Stimulated activated effector memory CD8-positive, alpha-beta T cell treated with anti-CD3 and anti-CD28 coated beads, Interleukin-12 subunit alpha, Interleukin-12 subunit beta, amount 100 ng/mL, for 72 hours (primary cell): Measurements from ENCODE around the gene TIMP1.

ENCODE experiments used
- ATAC-seq: fragments of 150-1000 bp; cut with Tn5 transposase; 2 replicates; pipeline ENCODE4 v1.10.0; 2021
- DNase-seq, 2 donors: peaks; one replicate each; pipeline ENCODE4 v3.0.0; 2021 to 2022; ENCODE audit warnings: low spot score in 2 of 2
- H3K27ac Mint-ChIP-seq: one replicate; pipeline ENCODE4 v1.8.0; 2022; ENCODE audit warnings: mild to moderate bottlenecking, mixed read lengths
- H3K36me3 Mint-ChIP-seq: one replicate; pipeline ENCODE4 v1.8.0; 2022; ENCODE audit warnings: mild to moderate bottlenecking, mixed read lengths
- H3K4me1 Mint-ChIP-seq: one replicate; pipeline ENCODE4 v1.8.0; 2022; ENCODE audit warnings: mixed read lengths
- H3K4me3 Mint-ChIP-seq: one replicate; pipeline ENCODE4 v1.8.0; 2022; ENCODE audit warnings: mild to moderate bottlenecking, mixed read lengths
- H3K9me3 Mint-ChIP-seq: one replicate; pipeline ENCODE4 v1.8.0; 2022; ENCODE audit warnings: mixed read lengths

Gene TIMP1

GRCh38 chrX:47568656-47569295 lies 13.5 kb upstream of the TIMP1 start:
- Mint-ChIP-seq H3K4me3 (no peak overlapping the region), H3K27ac (peak overlapping the region; percentile 80), H3K4me1 (peaks cover 46% of the 10 kb centered on the region), H3K36me3 (peaks cover 94% of the 10 kb centered on the region), H3K9me3 (no peaks in the 10 kb centered on the region)
- no peak for DNase-seq
- no peak for ATAC-seq

GRCh38 chrX:47570794-47571193 lies 11.4 kb upstream of the TIMP1 start:
- peaks cover 79% of the 10 kb centered on the region for H3K36me3 Mint-ChIP-seq
- no peak overlapping the region for H3K27ac Mint-ChIP-seq
- H3K4me1 Mint-ChIP-seq, result peaks cover 38% of the 10 kb centered on the region
- no peak overlapping the region for H3K4me3 Mint-ChIP-seq
- no peaks in the 10 kb centered on the region for H3K9me3 Mint-ChIP-seq
- no peak for ATAC-seq
- no peak for DNase-seq

GRCh38 chrX:47571215-47571614 lies 11.0 kb upstream of the TIMP1 start:
- ATAC-seq, result no peak
- H3K36me3 Mint-ChIP-seq, result peaks cover 76% of the 10 kb centered on the region
- peaks cover 38% of the 10 kb centered on the region for H3K4me1 Mint-ChIP-seq
- no peak overlapping the region for H3K4me3 Mint-ChIP-seq
- no peak for DNase-seq
- peak overlapping the region; percentile 56 for H3K27ac Mint-ChIP-seq
- H3K9me3 Mint-ChIP-seq, result no peaks in the 10 kb centered on the region

GRCh38 chrX:47571896-47572295 lies 10.3 kb upstream of the TIMP1 start:
- no peak for DNase-seq
- H3K4me3 Mint-ChIP-seq, result peak overlapping the region; percentile 62
- peak overlapping the region; percentile 56 for H3K27ac Mint-ChIP-seq
- peaks cover 69% of the 10 kb centered on the region for H3K36me3 Mint-ChIP-seq
- ATAC-seq, result peak; percentile 58
- H3K9me3 Mint-ChIP-seq, result no peaks in the 10 kb centered on the region
- peaks cover 41% of the 10 kb centered on the region for H3K4me1 Mint-ChIP-seq

- Mint-ChIP-seq H3K4me3 (peak overlapping the region; percentile 62), H3K27ac (peak overlapping the region; percentile 86), H3K4me1 (peaks cover 49% of the 10 kb centered on the region), H3K36me3 (peaks cover 59% of the 10 kb centered on the region), H3K9me3 (no peaks in the 10 kb centered on the region)
- ATAC-seq, result no peak
- no peak for DNase-seq
Measured at GRCh38 chrX:47572773-47573340, 9.4 kb upstream of the TIMP1 start.

GRCh38 chrX:47573341-47574075 lies 8.7 kb upstream of the TIMP1 start:
- peak overlapping the region; percentile 86 for H3K27ac Mint-ChIP-seq
- no peak for DNase-seq
- peaks cover 53% of the 10 kb centered on the region for H3K36me3 Mint-ChIP-seq
- no peak for ATAC-seq
- no peaks in the 10 kb centered on the region for H3K9me3 Mint-ChIP-seq
- peak overlapping the region; percentile 62 for H3K4me3 Mint-ChIP-seq
- peaks cover 55% of the 10 kb centered on the region for H3K4me1 Mint-ChIP-seq

GRCh38 chrX:47574076-47574546 lies 8.1 kb upstream of the TIMP1 start:
- DNase-seq (no peak), ATAC-seq (no peak)
- H3K27ac Mint-ChIP-seq, result peak overlapping the region; percentile 86
- H3K9me3 Mint-ChIP-seq, result no peaks in the 10 kb centered on the region
- H3K36me3 Mint-ChIP-seq, result peaks cover 47% of the 10 kb centered on the region
- peak overlapping the region; percentile 62 for H3K4me3 Mint-ChIP-seq
- H3K4me1 Mint-ChIP-seq, result peaks cover 56% of the 10 kb centered on the region

GRCh38 chrX:47574547-47575301 lies 7.5 kb upstream of the TIMP1 start:
- Mint-ChIP-seq H3K27ac (no peak overlapping the region), H3K36me3 (peaks cover 45% of the 10 kb centered on the region), H3K4me3 (peak overlapping the region; percentile 62), H3K4me1 (peaks cover 59% of the 10 kb centered on the region), H3K9me3 (no peaks in the 10 kb centered on the region)
- no peak for ATAC-seq
- no peak for DNase-seq

GRCh38 chrX:47576021-47576898 lies 6.0 kb upstream of the TIMP1 start:
- H3K9me3 Mint-ChIP-seq, result no peaks in the 10 kb centered on the region
- H3K4me3 Mint-ChIP-seq, result no peak overlapping the region
- peaks cover 29% of the 10 kb centered on the region for H3K36me3 Mint-ChIP-seq
- no peak overlapping the region for H3K27ac Mint-ChIP-seq
- DNase-seq (peak in 1 of 2 donors; percentile 18), ATAC-seq (no peak)
- H3K4me1 Mint-ChIP-seq, result peaks cover 54% of the 10 kb centered on the region

- Mint-ChIP-seq H3K9me3 (no peaks in the 10 kb centered on the region), H3K4me3 (no peak overlapping the region), H3K4me1 (peaks cover 55% of the 10 kb centered on the region), H3K27ac (no peak overlapping the region), H3K36me3 (peaks cover 18% of the 10 kb centered on the region)
- ATAC-seq (no peak), DNase-seq (peak in 1 of 2 donors; percentile 38)
Measured at GRCh38 chrX:47577424-47577823, 4.8 kb upstream of the TIMP1 start.

GRCh38 chrX:47577901-47578300 lies 4.3 kb upstream of the TIMP1 start:
- Mint-ChIP-seq H3K9me3 (no peaks in the 10 kb centered on the region), H3K4me1 (peaks cover 55% of the 10 kb centered on the region), H3K36me3 (peaks cover 13% of the 10 kb centered on the region), H3K27ac (no peak overlapping the region), H3K4me3 (no peak overlapping the region)
- DNase-seq (peak in 1 of 2 donors; percentile 34), ATAC-seq (no peak)

- Mint-ChIP-seq H3K27ac (no peak overlapping the region), H3K9me3 (no peaks in the 10 kb centered on the region), H3K36me3 (peaks cover 5% of the 10 kb centered on the region), H3K4me1 (peaks cover 55% of the 10 kb centered on the region), H3K4me3 (no peak overlapping the region)
- DNase-seq (no peak), ATAC-seq (no peak)
Measured at GRCh38 chrX:47578692-47579091, 3.5 kb upstream of the TIMP1 start.

- DNase-seq (peak in 1 of 2 donors; percentile 64), ATAC-seq (peak; percentile 91)
- Mint-ChIP-seq H3K27ac (peak overlapping the region; percentile 54), H3K4me3 (peak overlapping the region; percentile 52), H3K9me3 (no peaks in the 10 kb centered on the region), H3K4me1 (peaks cover 58% of the 10 kb centered on the region), H3K36me3 (peaks cover 4% of the 10 kb centered on the region)
Measured at GRCh38 chrX:47579537-47579936, 2.7 kb upstream of the TIMP1 start.

GRCh38 chrX:47583240-47583861 lies 1.1 kb downstream of the TIMP1 start:
- H3K27ac Mint-ChIP-seq, result peak overlapping the region; percentile 84
- no peaks in the 10 kb centered on the region for H3K9me3 Mint-ChIP-seq
- peak overlapping the region; percentile 48 for H3K4me3 Mint-ChIP-seq
- DNase-seq (no peak), ATAC-seq (no peak)
- H3K4me1 Mint-ChIP-seq, result peaks cover 46% of the 10 kb centered on the region
- H3K36me3 Mint-ChIP-seq, result peaks cover 14% of the 10 kb centered on the region
